Caco-2 (cell line): Measurements from ENCODE around the gene ANXA2. TPM values are rescaled to one million over a fixed set of nuclear protein-coding genes. Genes with fewer than 3 reads are reported as not detected.

Source experiments
- BruUV-seq: library from RNA; stranded (reverse); fragments of 400-500 nt; replicated peaks from 2 replicates; lab custom pipeline; 2021; lab: Mats Ljungman, UMichigan
- CTCF ChIA-PET: fragments of 300-600 bp; sonication (Branson Sonifier 250); formaldehyde crosslinking; loops from one replicate; lab custom pipeline; 2022; ENCODE audit warnings: antibody characterized with exemption; lab: Charles Lee
- POLR2A ChIA-PET: fragments of 300-600 bp; sonication (Branson Sonifier 250); formaldehyde crosslinking; loops from one replicate; lab custom pipeline; 2022; ENCODE audit warnings: antibody characterized with exemption; lab: Charles Lee
- DNase-seq, 2 experiments: peaks; one replicate each; pipeline versions ENCODE4 v3.0.0 to v3.0.0-alpha.2; 2020 to 2022
- H3K27me3 ChIP-seq: replicated peaks from 2 replicates; pipeline ENCODE4 v1.6.0; 2011; ENCODE audit warnings: low read length; ENCODE audit not compliant: control insufficient read depth, insufficient read depth
- H3K36me3 ChIP-seq: 2 replicates; pipeline ENCODE4 v1.5.1; 2011; ENCODE audit warnings: low read length; ENCODE audit not compliant: control insufficient read depth, insufficient read depth
- H3K4me1 ChIP-seq: fragments of 250-450 bp; sonication (Bioruptor Pico); 2 replicates; pipeline ENCODE4 v1.5.1; 2020; ENCODE audit warnings: mild to moderate bottlenecking
- H3K4me3 ChIP-seq: 2 replicates; pipeline ENCODE4 v1.5.1; 2011; ENCODE audit warnings: low read depth, mild to moderate bottlenecking, control low read depth, low read length
- H3K9me3 ChIP-seq: fragments of 250-450 bp; sonication (Bioruptor Pico); 2 replicates; pipeline ENCODE4 v1.5.1; 2020; ENCODE audit warnings: mild to moderate bottlenecking, moderate library complexity
- H3K27ac Mint-ChIP-seq: one replicate; pipeline ENCODE4 v1.8.0; 2022; ENCODE audit warnings: mixed read lengths; ENCODE audit not compliant: unreplicated experiment
- H3K27me3 Mint-ChIP-seq: one replicate; pipeline ENCODE4 v1.8.0; 2022; ENCODE audit warnings: mixed read lengths; ENCODE audit not compliant: insufficient read depth, unreplicated experiment
- H3K36me3 Mint-ChIP-seq: one replicate; pipeline ENCODE4 v1.8.0; 2022; ENCODE audit warnings: mild to moderate bottlenecking, mixed read lengths; ENCODE audit not compliant: insufficient read depth, unreplicated experiment
- H3K4me1 Mint-ChIP-seq: one replicate; pipeline ENCODE4 v1.8.0; 2022; ENCODE audit warnings: low read depth, mixed read lengths; ENCODE audit not compliant: unreplicated experiment
- H3K4me3 Mint-ChIP-seq: one replicate; pipeline ENCODE4 v1.8.0; 2022; ENCODE audit warnings: mild to moderate bottlenecking, moderate library complexity, mixed read lengths; ENCODE audit not compliant: unreplicated experiment
- H3K9me3 Mint-ChIP-seq: one replicate; pipeline ENCODE4 v1.8.0; 2022; ENCODE audit warnings: mixed read lengths; ENCODE audit not compliant: unreplicated experiment
- CTCF ChIP-seq, 2 experiments: fragments of 200-600 bp in 1 of 2; IDR thresholded peaks; 1 replicate in 1 of 2; 2 replicates in 1 of 2; pipeline versions ENCODE4 v1.5.1 to v1.8.0; 2011 to 2022; ENCODE audit warnings: antibody characterized with exemption in 1 of 2, control low read depth in 1 of 2, inconsistent platforms in 1 of 2, low read depth in 1 of 2, low read length in 1 of 2, mild to moderate bottlenecking in 1 of 2, moderate library complexity in 1 of 2; ENCODE audit not compliant: insufficient read depth in 1 of 2, severe bottlenecking in 1 of 2, unreplicated experiment in 1 of 2
- intact Hi-C: fragments of 100-400 bp; cut with micrococcal nuclease; formaldehyde crosslinking; loops from one replicate; pipeline ENCODE4 v1.10.0; 2022; ENCODE audit not compliant: unreplicated experiment
- total RNA-seq: library from RNA; stranded (reverse); gene quantifications from 2 replicates; pipeline ENCODE4 v1.2.3, GENCODE V29; 2022

Gene ANXA2
- total RNA-seq, 1 experiment from 2014 or later = 1,141 TPM

GRCh38 chr15:60395276-60396011 is 2.3 kb downstream of the ANXA2 start:
- no TSS peak for BruUV-seq
- TF ChIP-seq CTCF (IDR thresholded peaks at IDR 0.05; ENCODE audit: insufficient read depth in 1 of 2, low read depth in 1 of 2, low read length in 1 of 2, severe bottlenecking in 1 of 2, unreplicated experiment in 1 of 2) = no peak
- H3K4me1 Mint-ChIP-seq = peaks cover 66% of the 10 kb centered on the region
- Histone ChIP-seq H3K27me3 (no peaks in the 10 kb centered on the region), H3K4me3 (no peak overlapping the region; the same call in 1 of the 2 replicates), H3K4me1 (peaks cover 72% of the 10 kb centered on the region), H3K36me3 (peaks cover 1% of the 10 kb centered on the region), H3K9me3 (no peaks in the 10 kb centered on the region)
- peak overlapping the region; percentile 78 for H3K4me3 Mint-ChIP-seq
- H3K27ac Mint-ChIP-seq = peak overlapping the region; percentile 98
- POLR2A ChIA-PET = interaction anchor here (1.0 kb wide), 1 partner anchor 13 kb away, joined by 4 read pairs; no protein-coding TSS in a partner anchor
- intact Hi-C loops = loop anchor here (5.0 kb wide), 4 partner anchors 33 to 708 kb away; partner anchors contain the start of gene BNIP2
- DNase-seq = no peak
- H3K27me3 Mint-ChIP-seq = no peaks in the 10 kb centered on the region
- CTCF ChIA-PET = no interaction called here
- peaks cover 91% of the 10 kb centered on the region for H3K36me3 Mint-ChIP-seq
- no peaks in the 10 kb centered on the region for H3K9me3 Mint-ChIP-seq

GRCh38 chr15:60394689-60395097 is 3.1 kb downstream of the ANXA2 start:
- H3K36me3 ChIP-seq = peaks cover 2% of the 10 kb centered on the region
- CTCF ChIA-PET = no interaction called here
- H3K4me3 Mint-ChIP-seq = peak overlapping the region; percentile 78
- H3K27me3 Mint-ChIP-seq = no peaks in the 10 kb centered on the region
- no peak for DNase-seq
- H3K9me3 Mint-ChIP-seq = no peaks in the 10 kb centered on the region
- POLR2A ChIA-PET = no interaction called here
- intact Hi-C loops = loop anchor here (5.0 kb wide), 4 partner anchors 32 to 707 kb away; partner anchors contain the start of gene BNIP2
- peaks cover 98% of the 10 kb centered on the region for H3K36me3 Mint-ChIP-seq
- BruUV-seq = no TSS peak
- peak overlapping the region; percentile 79 for H3K27ac Mint-ChIP-seq
- H3K4me3 ChIP-seq = no peak overlapping the region
- no peak for TF ChIP-seq CTCF (IDR thresholded peaks at IDR 0.05; ENCODE audit: insufficient read depth in 1 of 2, low read depth in 1 of 2, low read length in 1 of 2, severe bottlenecking in 1 of 2, unreplicated experiment in 1 of 2)
- H3K27me3 ChIP-seq = no peaks in the 10 kb centered on the region
- H3K4me1 Mint-ChIP-seq = peaks cover 72% of the 10 kb centered on the region
- H3K9me3 ChIP-seq = no peaks in the 10 kb centered on the region
- H3K4me1 ChIP-seq = peaks cover 70% of the 10 kb centered on the region

- Histone ChIP-seq H3K4me1 (peaks cover 73% of the 10 kb centered on the region), H3K27me3 (no peaks in the 10 kb centered on the region), H3K9me3 (no peaks in the 10 kb centered on the region), H3K4me3 (no peak overlapping the region), H3K36me3 (peaks cover 3% of the 10 kb centered on the region)
- Mint-ChIP-seq H3K27ac (peak overlapping the region; percentile 79), H3K9me3 (no peaks in the 10 kb centered on the region), H3K4me1 (peaks cover 67% of the 10 kb centered on the region), H3K27me3 (no peaks in the 10 kb centered on the region), H3K4me3 (peak overlapping the region; percentile 78), H3K36me3 (peaks cover 99% of the 10 kb centered on the region)
- DNase-seq = peak; percentile 86 to 90
- POLR2A ChIA-PET = interaction anchor here (0.7 to 1.3 kb wide), 3 partner anchors 11 to 18 kb away, joined by 5 to 9 read pairs (median 7); no protein-coding TSS in a partner anchor
- BruUV-seq = no TSS peak
- TF ChIP-seq CTCF (IDR thresholded peaks at IDR 0.05; ENCODE audit: insufficient read depth in 1 of 2, low read depth in 1 of 2, low read length in 1 of 2, severe bottlenecking in 1 of 2, unreplicated experiment in 1 of 2) = no peak
- intact Hi-C loops = loop anchor here (1.0 kb wide), 2 partner anchors 14 to 19 kb away; no protein-coding TSS in a partner anchor
- CTCF ChIA-PET = interaction anchor here (0.8 kb wide), 1 partner anchor 31 kb away, joined by 3 read pairs; no protein-coding TSS in a partner anchor
Measured at GRCh38 chr15:60392986-60393790, 4.6 kb downstream of the ANXA2 start.
